ENCODE measurements around the gene RECK.

DNA sequence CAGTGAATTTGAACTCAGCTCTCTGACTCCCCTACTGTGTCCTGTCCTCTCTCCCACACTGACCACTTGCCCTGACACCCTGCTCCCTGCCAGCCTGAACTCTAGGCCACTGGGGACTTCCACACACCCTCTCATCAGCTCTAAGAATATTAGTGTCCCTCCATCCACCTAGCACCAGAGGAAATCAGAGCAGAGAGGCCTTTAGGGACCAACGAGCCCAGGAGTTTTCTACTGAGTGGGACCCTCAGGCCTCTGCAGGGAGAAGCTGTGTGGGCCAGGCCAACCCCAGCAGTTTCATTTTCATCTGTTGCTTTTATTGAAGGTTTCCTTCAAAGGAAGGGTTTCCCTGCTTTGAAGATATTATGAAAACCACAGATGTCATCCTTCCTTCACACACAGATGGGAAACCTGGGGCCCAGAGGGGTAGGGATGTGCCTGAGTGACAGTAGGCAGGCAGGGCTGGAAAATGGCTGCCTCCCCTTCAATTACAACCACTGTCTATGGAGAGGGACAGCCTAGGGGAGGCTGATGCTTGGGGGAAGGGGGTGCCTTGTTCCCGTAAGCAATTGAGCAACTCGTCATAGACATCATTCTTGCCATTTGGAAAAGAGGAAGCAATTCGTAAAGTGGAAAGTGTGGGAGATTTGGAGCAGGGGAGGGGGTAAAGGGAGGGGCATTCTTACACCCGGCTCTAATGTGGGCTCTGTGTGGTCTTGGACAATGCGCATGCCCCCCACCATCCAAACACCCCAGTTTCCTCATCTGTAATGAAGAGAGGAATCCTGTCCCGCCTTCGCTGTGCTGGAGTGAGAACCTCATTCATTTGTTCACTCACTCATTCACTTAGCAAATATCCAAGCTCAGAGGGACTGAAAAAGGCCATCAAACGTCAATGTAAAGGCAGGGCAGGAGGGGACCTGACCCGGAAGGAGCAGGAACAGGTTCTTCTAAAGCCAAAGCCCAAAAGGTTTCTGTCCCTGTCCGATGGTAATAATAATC, 103.7 kb downstream of the RECK start:
- TF ChIP-seq CTCF (conservative IDR thresholded peaks at IDR 0.05) (no peak), EZH2 (IDR thresholded peaks at IDR 0.05; ENCODE audit: low read depth) (no peak)

All from PC-9 (cell line).